GM04503 (cell line): ENCODE measurements around the gene PIGO.
A peak's percentile ranks its signal among the peaks of the same experiment; 100 is the strongest.

Experiments
- DNase-seq: peaks from one replicate; pipeline ENCODE4 v3.0.0-alpha.2; 2012; ENCODE audit warnings: low read depth

PIGO gene

DNA sequence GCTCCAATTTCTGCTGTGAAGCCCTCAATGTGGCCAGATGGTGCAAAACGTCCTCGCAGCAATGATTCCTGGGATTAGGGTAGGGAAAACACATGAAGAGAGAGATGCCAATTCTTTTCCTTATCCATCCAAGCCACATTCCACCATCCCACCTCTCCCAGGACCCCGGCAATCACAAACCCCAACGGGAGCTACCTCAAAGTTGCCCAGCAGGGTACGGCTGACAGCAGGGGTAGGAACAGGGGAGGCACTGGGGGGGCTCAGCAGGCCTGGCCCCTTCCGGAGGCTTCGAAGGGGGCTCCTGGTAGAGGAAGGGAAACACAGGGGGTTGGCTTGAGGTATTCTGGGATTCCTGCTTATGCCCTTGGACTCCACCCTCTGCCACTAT lies 9.9 kb upstream of the PIGO start:
- DNase-seq = no peak

DNA sequence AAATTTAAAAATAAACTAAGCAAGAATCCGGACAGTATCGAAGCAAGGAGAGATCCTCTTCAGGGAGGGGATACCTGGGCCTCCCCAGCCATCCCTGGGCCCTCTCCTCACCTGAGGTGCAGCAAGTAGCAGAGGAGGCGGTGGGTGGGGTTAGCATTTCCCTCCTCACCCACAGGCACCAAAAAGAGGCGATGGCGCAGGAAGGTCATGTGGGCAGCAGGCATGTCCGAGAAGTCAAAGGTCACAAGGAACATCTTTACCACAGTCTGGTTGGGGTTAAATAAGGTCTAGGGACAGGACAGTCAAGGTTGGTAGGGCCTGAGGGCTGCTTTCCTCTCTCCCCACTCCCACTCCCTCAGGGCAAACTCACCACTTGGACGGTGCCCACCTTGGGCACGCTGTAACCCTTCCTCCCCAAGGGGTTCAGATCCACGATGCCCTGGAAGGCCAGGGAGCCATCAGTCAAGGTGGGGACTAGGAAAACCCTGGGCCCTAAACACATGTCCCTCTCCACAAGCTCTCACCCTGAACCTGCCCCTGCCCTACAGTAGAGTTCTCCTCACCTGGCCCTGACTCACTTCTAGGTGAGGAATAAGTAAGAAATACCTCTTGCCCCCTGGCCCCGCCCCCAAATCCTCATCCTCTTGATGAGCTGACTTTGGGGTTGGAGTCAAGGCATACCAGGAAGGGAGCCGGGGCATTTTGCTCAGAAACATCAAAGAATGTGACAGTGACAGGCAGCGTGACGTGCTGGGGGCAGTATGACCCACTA lies 9.4 kb upstream of the PIGO start:
- no peak for DNase-seq

DNA sequence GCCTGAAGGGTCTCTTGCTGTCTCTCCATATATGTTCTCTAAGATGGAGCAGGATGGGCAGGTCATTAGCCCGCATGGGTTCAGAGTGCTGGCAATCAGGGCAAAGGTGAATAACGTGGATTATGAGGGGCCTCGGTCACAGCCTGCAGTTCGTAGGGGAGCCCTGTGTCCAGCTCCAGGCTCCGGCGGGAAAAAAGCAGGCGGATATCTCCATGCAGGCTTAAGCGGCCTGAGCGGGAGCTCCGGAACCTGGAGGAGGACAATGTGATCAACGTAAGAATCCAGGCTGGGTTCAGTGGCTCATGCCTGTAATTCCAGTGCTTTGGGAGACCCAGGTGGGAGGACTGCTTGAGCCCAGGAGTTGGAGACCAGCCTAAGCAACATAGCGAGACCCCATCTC lies 8.7 kb upstream of the PIGO start:
- no peak for DNase-seq

DNA sequence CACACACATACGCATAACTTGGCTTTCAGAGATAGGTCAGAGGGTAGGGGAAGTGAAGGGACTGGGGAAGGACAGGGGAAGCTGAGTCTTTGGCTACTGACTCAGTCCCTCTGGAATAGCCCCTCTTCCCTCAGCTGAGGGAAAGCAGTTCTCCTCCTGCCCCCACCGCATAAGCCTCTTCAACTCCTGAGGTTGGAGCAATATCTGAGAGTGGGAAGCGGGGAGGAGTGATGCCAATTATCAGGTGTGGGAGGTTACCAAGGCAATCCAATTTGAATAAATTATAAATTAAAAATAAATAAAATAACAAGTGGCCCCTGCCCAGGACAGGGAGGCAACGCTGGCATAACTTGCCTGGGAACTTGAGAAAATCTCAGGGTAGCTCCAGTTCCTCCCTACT lies 8.2 kb upstream of the PIGO start:
- no peak for DNase-seq

DNA sequence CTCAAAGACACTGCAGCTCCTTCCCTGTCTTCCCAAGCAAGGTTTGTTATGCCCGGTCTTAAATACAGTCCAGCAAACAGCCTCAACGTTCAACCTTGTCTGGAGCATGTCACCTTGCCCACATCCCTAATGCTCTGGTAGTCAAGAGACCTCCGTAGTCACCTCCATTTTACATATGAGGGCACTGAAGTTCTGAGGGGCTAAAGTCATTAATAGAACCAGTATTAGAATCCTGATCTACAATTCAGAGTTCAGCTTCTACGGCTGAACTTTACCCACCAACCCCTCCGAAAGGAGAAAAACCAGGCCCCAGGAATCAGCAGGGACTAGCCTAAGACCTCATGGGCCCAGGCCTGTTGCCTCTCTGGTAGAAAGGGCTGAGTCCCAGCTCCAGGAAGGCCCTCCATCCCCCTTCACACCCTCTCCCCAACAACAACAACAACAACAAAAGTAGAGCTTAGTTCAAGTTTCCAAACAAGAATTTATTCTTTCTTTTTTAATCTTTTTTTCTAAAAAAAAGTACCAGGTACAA lies 7.3 kb upstream of the PIGO start:
- DNase-seq = no peak

DNA sequence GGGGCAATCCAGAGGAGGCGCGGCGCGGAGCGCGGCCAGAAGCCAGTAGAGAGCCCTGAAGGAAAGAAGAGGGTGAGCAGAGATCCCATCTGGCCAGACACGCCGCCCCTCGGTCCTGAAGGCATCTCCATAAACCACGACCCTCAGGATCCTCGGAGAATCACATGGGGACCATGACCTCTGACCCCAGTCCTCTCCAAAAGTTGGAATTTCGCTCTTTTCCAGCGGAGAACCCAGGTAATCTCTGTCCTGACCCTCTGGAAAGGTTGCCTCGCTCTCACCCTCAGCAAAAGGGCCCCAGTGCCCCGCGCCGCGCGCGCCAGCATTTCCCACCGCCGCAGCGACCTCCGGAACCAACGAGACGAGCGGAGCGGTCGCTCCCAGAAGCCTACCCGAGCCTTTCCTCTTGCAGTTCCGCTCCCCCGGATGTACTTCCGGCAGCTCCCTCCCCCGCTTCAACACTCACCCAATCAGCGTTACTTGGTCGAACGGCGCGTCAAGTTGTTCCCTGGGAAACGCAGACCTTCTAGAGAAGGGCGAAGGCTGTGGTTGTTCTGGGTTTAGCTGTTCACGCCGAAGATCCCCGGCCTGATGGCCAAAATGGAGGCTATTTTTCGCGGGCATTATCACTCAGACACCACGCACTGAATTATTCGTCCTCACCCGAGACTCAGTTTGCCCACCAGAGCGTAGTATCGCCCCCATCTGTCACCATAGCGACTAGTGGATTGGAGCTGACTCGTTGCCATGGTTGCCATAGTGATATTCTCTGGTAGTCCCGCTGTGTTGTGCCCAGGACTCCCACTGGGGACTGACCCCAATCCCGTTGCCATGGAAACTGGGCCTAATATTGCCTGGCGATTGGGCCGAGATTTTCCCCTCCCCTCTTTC lies 6.6 kb upstream of the PIGO start, which contains the start of gene STOML2:
STOML2 (minus strand) TSS at position 363 of the 891 bp plus-strand sequence; CDS start at position 326, 37 bp downstream.
- DNase-seq = peak; percentile 86

DNA sequence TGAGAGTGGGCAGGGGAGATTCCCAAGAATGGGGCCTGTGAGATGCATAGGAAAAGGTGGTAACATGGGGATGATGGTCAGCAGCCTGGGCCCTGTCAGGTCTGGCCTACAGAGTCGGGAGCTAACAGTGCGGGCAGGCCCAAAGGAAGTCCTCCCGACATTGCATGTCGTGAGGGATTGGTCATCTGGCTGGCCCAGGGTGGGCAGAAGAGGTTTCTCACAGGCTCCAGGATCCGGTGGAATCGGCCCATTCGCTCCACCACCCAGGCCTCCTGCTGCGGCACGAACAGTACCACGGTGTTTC lies 6.0 kb upstream of the PIGO start:
- DNase-seq = no peak

DNA sequence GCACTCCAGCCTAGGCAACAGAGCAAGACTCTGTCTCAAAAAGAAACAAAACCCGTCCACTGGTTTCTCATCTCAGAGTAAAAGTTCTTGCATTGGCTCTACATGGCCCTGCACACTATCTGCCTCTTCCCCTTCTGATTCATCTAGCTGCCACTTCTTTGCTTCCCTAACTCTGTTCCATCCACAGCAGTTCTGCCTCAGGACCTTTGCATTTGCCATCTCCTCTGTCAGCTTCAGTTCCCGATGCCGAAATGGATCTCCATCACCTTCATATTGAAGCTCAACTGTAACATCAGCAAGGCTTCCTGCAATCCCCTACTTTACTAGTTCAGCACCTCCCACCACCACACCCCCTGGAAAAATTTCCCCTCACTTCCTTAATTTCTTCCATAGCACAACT lies 1.2 kb upstream of the PIGO start:
- DNase-seq = no peak

DNA sequence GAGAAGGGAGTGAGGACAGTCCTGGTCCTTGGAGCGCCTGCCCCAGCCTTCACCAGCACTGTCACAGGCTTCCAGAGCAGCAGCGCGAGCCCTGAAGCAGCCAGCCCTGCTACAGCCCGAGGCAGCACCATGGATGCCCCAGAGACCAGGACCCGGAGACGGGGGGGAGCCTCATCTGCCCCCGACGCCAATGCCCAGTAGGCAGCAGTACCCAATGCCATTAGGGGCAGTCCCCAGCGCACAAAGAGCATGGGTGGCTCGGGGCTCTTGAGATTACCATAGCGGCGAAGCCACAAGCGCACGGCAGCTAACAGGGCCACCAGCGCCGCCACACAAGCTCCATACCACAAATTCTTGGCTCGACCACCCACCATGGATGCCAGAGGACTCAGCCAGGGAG lies 4.9 kb downstream of the PIGO start:
- DNase-seq = no peak

DNA sequence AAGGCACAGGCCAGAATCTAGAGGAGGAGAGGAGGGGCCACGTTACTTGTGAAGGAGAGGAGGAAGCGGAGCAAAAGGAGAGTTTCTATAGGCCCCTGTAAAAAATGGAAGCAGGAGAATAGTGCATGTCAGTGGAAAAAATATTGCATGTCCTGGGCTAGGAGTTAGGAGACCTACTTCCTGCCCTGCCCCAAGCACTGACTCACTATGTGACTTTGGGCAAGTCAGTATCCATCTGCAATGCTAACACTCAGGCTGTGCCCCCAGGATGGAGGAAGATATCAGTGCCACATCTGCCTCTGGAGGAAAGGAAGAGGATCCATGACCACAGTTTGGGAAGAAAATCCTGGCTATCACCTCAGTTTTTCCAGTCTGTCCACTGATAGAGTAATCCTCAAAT lies 7.0 kb downstream of the PIGO start:
- no peak for DNase-seq

DNA sequence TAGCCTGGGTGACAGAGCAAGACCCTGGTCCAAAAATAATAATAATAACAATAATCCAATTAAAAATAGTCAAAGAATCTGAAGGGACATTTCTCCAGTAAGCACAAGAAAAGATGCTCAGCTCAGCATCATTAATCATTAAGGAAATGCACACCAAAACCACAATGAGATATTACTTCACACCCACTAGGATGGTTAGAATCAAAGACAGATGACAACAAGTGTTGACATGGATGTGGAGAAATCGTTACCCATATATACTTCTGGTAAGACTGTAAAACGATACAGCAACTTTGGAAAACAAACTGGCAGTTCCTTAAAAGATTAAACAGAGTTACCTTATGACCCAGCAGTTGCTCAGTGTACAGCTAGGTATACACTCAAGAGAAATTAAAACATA lies 11.3 kb downstream of the PIGO start:
- DNase-seq = no peak

DNA sequence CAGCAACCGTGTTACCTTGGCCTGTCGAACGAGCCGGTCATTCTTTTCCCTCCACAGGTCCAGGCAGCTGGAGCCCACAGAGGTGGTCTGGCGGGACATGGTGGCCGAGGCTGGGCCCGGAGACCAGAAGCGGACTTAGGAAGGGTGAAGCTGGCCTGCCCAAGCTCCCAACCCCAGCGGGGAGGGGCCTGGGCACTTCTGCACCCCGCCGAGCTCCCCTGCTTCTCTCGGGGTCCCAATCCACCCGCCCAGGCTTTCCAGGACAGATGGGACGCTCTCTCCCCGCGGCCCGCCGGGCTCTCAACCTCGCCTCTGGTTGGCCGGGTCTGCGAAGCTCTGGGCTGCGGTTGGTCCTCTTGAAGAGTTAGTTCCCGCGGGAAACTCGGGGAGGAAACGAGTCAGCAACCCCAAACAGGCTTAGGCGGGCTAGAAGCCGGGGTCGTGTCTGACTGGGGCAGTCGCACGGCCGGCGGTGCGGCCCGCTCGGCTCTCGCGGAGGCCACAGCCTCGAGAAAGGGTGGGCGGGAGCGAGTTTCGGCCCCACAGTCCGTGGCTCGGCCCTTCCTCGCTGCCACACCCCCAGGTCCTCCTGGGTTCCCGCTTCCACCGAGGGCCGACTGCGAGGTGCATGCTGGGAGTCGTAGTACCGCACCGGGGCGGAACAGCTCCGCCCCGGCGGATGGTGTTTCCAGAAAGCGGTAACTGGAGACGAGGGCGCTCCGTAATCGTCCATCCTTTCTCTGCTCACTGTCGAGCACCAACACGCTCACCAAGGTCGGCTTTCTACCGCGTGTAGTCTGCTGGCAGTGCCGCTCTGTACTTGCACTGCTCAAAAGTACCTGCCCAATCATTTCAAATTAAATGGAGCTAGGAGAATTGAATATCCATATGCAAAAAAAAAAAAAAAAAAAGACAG lies 16.7 kb downstream of the PIGO start, which contains the start of gene FANCG:
FANCG (minus strand) TSS at position 517 of the 916 bp plus-strand sequence; CDS start at position 99, 418 bp downstream.
- peak; percentile 75 for DNase-seq

DNA sequence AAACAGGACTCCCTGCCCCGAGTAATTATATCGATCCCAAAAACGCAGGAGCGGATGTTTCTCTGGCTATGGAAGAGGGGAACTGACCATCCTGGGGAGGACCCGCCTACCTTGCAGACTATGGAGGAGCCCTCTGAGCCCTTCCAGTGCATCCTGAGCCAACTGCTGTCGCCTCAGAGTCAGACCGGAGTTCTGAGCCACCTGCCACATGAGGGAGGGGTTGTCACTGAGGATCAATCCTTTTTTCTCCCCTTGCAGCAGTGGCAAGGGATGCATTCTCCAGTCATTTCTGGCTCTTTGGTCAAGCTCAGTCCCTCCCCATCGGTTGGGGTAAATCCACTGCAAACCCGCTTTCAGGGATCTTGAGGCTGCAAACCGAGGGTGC lies 17.4 kb downstream of the PIGO start:
- no peak for DNase-seq

DNA sequence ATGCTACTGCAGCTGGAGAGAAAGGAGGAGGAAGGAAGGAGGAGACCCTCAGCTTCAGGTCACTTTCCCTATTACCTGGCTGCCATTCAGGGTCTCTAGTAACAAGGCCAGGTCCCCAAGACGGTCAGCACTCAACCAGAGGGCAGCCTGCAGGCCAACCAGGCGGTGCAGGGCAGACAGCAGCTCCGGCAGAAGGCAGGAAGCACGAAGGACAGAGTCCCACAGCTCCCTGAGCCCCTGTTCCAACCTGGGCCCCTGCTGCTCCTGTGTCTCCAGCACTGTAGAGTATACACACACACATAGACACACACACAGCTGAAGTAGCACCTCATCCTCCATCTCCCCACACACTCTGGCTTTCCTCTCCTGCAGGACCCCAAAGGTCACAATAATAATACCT lies 18.3 kb downstream of the PIGO start:
- no peak for DNase-seq

DNA sequence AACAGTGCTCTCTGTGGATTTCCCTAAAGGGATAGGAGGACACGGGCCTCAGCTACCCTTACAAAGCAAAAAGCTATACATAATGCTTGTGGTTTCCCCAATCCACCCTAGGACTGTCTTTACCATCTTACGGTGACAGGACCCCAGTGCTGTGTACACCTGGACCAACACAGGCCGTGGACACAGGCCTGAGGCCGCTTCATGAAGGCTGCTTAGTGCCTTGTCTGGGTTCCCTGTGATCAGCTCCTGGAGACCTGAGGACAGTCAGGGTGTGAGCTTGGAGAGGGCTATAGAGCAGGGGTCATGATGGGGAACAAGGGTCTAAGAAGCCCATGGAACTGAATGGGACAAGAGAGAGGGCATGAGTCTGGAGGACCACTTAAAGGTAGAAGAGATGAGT lies 19.5 kb downstream of the PIGO start:
- no peak for DNase-seq

DNA sequence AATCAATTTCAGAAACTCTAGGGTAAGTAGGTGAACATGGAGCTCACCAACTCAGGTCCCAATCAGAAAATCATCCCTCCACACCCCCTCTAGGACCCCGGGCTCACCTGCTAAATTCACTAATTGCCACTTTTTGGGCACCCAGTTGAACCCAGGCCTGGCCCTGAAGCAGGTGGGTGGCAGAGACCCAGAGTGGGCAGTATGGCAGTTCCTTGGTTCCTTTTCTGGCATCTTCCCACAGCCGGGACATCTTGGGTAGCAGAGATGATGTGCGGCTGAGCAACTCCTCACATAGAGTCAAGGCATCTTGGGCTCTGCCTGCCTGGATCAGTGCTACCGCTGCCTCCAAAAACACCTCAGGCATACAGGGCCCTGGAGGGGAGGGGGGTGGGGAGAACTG lies 21.0 kb downstream of the PIGO start:
- DNase-seq = no peak

DNA sequence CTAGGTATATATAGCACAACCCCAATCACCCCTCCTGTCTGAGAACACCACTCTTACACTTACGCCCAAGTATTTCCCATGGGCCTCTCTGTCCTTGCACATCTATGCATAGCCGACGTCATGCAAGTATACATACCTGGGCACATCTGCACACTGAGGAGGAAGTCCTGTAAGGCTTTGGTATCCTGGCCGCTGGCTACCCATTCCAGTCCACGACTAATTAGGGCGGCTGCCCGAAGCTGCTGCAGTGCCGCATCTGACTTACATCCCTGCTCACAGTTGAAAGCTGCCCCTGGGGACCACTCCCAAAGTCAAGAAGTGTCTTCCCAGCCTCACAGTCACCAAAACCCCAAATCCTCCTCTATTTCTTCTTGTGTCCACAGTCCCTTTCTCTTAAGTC lies 21.6 kb downstream of the PIGO start:
- DNase-seq = no peak

DNA sequence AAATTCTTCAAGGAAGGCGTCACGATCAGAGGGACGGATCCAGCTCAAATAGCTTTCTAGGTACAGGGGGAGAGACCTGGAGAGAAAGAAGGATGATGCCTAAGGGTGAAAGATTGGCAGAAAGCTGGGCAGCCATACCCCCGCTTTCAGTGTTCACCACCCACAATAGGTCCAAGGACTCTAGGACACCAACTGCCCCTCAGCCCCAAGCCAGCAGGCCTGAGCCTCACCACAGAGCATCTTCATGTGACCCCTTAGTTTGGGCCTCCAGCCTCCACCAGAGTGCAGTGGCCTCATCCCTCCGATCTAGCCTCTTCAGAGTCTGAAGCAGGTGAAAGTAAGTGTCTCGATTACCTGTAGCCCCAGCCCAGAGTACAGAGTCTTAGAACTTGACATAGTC lies 22.2 kb downstream of the PIGO start:
- no peak for DNase-seq

DNA sequence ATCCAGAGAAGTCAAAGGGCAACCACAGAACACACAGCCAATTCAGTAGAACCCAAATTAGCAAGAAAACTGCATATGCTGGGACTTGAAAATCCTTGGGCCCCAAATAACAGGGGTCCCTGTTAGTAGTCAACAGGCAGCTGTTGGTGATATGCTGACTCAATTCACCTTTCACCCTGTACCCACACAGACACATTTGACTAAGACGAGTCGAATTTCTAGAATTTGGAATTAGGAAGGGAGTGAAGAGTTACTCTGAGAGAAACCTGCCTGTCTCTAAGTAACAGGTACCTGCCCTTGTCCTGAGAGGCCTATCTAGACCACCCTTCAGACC lies 23.1 kb downstream of the PIGO start:
- DNase-seq = no peak

DNA sequence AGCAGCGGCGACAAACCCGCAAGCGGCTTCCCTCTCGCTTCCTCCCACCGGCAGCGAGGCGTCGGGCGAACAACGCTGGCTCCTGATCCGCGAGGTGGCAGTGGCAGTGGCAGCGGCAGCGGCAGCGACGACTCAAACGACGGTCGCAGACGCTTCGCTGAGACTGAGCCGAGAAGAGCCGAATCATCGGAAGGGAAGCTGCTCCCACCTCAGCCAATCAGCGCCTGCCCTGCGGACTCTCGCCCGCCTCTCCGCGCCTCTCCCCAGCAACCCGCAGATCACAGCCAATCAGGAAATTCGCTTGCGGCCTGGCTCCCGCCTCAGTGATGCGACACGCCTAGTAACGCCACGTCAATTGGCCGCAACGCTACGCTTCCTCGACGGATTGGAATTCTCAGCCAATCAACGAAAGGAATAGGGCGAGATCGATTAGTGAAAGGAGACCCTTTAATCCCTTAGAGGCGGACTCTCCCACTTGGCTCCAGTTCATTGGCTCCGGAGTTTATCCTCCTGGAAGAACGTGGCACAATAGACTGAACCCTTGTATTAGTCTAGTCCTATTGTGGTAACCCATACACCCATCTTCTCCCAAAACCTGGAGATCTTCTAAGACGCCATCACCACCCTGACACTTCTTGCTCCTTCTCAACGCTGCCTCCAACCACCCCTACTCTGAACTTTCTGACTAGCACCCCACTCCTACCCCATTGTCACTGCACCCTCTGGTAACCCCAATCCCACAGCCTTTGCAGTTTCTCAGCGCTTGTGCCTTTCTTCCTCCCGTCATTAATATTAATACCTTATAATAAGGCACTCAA lies 23.7 kb downstream of the PIGO start, which contains the start of gene VCP:
VCP (minus strand) TSS at position 165 of the 818 bp plus-strand sequence. CDS start 272 bp downstream, outside the sequence.
- DNase-seq = peak; percentile 99

DNA sequence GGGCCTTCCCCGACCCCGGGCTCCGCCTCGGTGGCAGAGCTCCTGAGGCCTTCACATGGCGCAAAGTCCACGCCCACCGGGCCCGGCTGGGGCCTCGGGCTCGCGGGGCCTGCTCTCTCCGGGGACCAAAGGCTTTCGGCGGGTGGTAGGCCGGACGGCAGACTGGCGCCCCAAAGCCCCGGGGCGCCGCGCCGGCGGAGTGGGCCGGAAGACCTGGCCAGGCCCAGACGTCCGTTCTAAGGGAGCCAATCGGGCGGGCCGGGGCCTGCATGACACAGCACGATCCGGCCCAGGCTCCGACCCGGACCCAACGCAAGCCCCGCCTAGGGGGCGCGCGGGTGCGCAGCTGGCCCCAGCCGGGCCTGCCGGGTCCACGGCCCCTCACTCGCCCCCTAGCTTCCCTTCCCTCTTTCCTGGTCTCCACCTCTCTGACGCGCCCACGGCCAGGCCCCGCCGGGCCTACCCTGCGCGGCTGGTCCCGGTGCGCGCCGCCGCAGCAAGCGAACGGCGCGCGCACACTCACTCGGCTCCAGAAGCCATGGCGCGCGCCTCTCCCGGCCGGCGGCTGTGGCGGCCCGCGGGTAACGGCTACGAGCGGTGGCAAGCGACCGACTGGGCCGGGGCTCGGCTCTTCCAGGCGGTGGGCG lies 24.5 kb downstream of the PIGO start:
- DNase-seq = peak; percentile 43
